ENCODE data around the gene UBE4B. TPM values are rescaled to one million over a fixed set of nuclear protein-coding genes. Genes with fewer than 3 reads are reported as not detected.

Gene UBE4B
- total RNA-seq, 4 donors from 2014 or later: 31.2 to 48.6 (median 44.0) TPM

GRCh38 chr1:10229903-10230302 lies 197.1 kb downstream of the UBE4B start:
- TF ChIP-seq CTCF (IDR thresholded peaks at IDR 0.05): no peak
- no peak for TF ChIP-seq EP300 (IDR thresholded peaks at IDR 0.05)
- TF ChIP-seq POLR2A (IDR thresholded peaks at IDR 0.05): no peak
- H3K4me1 ChIP-seq: peaks cover 0 to 49% (median 5%) of the 10 kb centered on the region in 4 donors
- 93 to 95% methylated on average over 5 of the region's 5 CpGs for WGBS, 2 donors

More at GRCh38 chr1:10229903-10230302, 197.1 kb downstream of the UBE4B start:
- DNase-seq (ENCODE audit: low spot score in 2 of 2): no peak
- H3K9me3 ChIP-seq: no peaks in the 10 kb centered on the region
- no peak overlapping the region for H3K27ac ChIP-seq
- H3K4me3 ChIP-seq: no peak overlapping the region
- no peaks in the 10 kb centered on the region for H3K27me3 ChIP-seq
- H3K36me3 ChIP-seq: peaks cover 0 to 19% (median 0%) of the 10 kb centered on the region in 3 donors

Small RNAs within 50 kb of the gene (small RNA-seq; reads per million reads assigned to genes)
- not detected for gene MIR1273D
- gene RNU6-828P: not detected

Other genes with a start within 250 kb of the UBE4B start
- gene CLSTN1, start 209.0 kb upstream of the UBE4B start, total RNA-seq: 10 to 100 TPM; 60.9 to 90.6 (median 72.5) TPM
- 10 to 100 TPM; 17.0 to 24.9 (median 20.3) TPM for gene CTNNBIP1, start 122.7 kb upstream of the UBE4B start, total RNA-seq
- gene LZIC, start 89.6 kb upstream of the UBE4B start, total RNA-seq: 10 to 100 TPM; 21.6 to 40.2 (median 32.0) TPM
- gene NMNAT1, start 89.5 kb upstream of the UBE4B start, total RNA-seq: 1 to 10 TPM; 3.8 to 6.0 (median 4.6) TPM
- 10 to 100 TPM; 17.2 to 54.3 (median 33.7) TPM for gene RBP7, start 35.7 kb upstream of the UBE4B start, total RNA-seq
- gene KIF1B, start 177.6 kb downstream of the UBE4B start, total RNA-seq: 10 to 100 TPM; 50.6 to 76.2 (median 66.0) TPM